ENCODE data around the gene TP53TG3E.
"Not testable (repeated sequence)": the region's sequence is repeated elsewhere in the genome, so short reads cannot be mapped to it uniquely, and the experiment has no call there.

TP53TG3E gene, protein sequence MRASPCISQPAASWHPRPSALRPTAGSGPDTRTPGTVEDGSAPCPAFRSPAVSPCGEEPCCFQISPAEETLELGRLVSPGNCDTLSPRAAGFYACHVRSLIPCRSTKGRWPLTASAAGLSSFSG

DNA sequence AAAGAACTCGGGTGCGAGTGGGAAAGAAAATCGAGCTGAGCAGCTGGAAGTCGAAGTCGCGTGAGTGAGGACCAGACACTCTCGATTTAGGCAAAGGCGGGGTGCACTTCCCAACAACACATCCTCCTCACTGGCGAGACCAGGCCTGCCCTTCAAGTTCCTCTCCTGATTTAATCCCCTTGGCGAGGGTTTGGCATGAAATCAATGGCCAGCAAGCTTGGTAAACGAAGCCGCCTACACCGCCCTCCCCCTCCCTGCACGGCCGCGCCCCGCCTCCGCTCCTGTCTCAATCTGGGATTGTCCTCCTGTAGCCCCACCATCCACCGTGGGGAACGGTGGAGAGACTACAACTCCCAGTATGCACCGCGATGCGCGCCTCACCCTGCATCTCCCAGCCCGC, at the start of gene TP53TG3E:
TP53TG3E (plus strand) TSS at position 301 of the 400 bp plus-strand sequence; CDS start at position 369, 68 bp downstream.
- DNase-seq (ENCODE audit: low spot score): not testable (repeated sequence)

- not testable (repeated sequence) for DNase-seq (ENCODE audit: low spot score)
These were observed 32.3 kb downstream of the TP53TG3E start for GRCh38 chr16:33336226-33337012.

GRCh38 chr16:33337627-33338542, 33.8 kb downstream of the TP53TG3E start:
- not testable (repeated sequence) for DNase-seq (ENCODE audit: low spot score)

DNA sequence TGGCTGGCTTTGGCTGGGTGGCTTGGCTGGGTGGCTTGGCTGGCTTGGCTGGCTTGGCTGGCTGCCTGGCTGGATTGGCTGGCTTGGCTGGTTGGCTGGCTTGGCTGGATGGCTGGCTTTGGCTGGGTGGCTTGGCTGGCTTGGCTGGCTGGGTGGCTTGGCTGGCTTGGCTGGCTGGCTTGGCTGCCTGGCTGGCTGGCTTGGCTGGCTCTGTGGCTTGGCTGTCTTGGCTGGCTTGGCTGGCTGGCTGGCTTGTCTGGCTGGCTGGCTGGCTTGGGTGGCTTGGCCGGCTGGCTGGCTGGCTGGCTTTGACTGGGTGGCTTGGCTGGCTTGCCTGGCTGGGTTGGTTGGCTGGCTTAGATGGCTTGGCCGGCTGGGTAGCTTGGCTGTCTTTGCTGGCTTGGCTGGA, 34.4 kb downstream of the TP53TG3E start:
- not testable (repeated sequence) for DNase-seq (ENCODE audit: low spot score)

DNA sequence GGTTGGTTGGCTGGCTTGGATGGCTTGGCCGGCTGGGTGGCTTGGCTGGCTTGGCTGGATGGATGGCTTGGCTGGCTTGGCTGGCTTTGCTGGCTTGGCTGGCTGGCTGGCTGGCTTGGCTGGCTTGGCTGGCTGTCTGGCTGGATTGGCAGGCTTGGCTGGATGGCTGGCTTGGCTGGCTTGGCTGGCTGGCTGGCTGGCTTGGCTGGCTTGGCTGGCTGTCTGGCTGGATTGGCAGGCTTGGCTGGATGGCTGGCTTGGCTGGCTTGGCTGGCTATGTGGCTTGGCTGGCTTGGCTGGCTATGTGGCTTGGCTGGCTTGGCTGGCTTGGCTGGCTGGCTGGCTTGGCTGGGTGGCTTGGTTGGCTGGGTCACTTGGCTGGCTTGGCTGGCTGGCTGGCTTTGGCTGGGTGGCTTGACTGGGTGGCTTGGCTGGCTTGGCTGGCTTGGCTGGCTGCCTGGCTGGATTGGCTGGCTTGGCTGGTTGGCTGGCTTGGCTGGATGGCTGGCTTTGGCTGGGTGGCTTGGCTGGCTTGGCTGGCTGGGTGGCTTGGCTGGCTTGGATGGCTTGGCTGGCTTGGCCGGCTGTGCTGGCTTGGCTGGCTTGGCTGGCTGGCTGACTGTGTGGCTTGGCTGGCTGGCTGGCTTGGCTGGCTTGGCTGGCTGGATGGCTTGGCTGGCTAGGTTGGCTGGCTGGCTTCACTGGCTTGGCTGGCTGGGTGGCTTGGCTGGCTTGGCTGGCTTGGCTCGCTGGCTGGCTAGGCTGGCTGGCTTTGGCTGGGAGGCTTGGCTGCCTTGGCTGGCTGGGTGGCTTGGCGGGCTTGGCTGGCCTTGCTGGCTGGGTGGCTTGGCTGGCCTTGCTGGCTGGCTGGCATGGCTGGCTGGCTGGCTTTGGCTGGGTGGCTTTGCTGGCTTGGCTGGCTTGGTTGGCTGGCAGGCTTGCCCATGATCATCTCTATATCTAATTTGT, 35.3 kb downstream of the TP53TG3E start:
- not testable (repeated sequence) for DNase-seq (ENCODE audit: low spot score)

Measured in kidney tubule cell (primary cell).